ENCODE data around the gene CFL2. TPM values are rescaled to one million over a fixed set of nuclear protein-coding genes. Genes with fewer than 3 reads are reported as not detected.

The CFL2 gene
- total RNA-seq, 1 donor from 2014 or later: 19.6 TPM

DNA sequence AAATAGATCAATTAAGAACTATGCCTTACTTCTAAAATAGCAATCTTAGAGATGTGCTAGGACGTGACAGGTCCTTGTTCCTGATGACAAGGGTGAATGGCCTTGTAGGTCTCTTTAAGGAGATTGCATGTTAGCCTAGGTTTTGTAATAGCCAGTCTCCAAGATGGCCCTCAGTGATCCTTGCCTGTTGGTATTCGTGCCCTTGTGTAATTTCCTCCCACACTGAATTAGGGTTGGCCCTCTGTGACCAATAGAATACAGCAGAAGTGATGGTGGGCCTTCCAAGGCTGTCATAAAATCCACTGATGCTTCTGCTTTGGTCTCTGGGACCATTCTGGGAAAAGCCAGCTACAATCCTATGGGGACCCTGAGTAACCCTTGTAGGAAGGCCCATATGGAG lies 46.3 kb downstream of the CFL2 start:
- no peaks in the 10 kb centered on the region for H3K27me3 Mint-ChIP-seq
- H3K4me3 Mint-ChIP-seq (ENCODE audit: low read depth): no peak overlapping the region
- no peak overlapping the region for H3K27ac Mint-ChIP-seq
- no peaks in the 10 kb centered on the region for H3K36me3 Mint-ChIP-seq (ENCODE audit: insufficient read depth)
- no peaks in the 10 kb centered on the region for H3K4me1 Mint-ChIP-seq (ENCODE audit: low read depth)
- no peak for DNase-seq (ENCODE audit: low spot score, unreplicated experiment)
- H3K9me3 Mint-ChIP-seq (ENCODE audit: low read depth): no peaks in the 10 kb centered on the region
- TF ChIP-seq, protein P1, sequence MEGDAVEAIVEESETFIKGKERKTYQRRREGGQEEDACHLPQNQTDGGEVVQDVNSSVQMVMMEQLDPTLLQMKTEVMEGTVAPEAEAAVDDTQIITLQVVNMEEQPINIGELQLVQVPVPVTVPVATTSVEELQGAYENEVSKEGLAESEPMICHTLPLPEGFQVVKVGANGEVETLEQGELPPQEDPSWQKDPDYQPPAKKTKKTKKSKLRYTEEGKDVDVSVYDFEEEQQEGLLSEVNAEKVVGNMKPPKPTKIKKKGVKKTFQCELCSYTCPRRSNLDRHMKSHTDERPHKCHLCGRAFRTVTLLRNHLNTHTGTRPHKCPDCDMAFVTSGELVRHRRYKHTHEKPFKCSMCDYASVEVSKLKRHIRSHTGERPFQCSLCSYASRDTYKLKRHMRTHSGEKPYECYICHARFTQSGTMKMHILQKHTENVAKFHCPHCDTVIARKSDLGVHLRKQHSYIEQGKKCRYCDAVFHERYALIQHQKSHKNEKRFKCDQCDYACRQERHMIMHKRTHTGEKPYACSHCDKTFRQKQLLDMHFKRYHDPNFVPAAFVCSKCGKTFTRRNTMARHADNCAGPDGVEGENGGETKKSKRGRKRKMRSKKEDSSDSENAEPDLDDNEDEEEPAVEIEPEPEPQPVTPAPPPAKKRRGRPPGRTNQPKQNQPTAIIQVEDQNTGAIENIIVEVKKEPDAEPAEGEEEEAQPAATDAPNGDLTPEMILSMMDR (IDR thresholded peaks at IDR 0.05; ENCODE audit: unreplicated experiment): no peak

DNA sequence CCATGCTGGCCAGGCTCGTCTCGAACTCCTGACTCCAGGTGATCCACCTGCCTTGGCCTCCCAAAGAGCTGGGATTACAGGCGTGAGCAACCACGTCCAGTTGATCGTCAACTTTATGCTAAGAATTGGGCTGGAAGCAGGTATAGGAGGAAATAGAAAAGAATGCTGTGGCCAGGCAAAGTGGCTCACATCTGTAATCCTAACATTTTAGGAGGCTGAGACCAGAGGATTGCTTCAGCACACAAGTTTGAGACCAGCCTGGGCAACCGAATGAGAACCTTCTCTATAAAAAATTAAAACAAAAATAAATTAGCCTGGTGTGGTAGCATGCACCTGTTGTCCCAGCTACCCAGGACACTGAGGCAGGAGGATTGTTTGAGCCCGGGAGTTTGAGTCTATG lies 47.4 kb downstream of the CFL2 start:
- Mint-ChIP-seq H3K36me3 (ENCODE audit: insufficient read depth) (no peaks in the 10 kb centered on the region), H3K9me3 (ENCODE audit: low read depth) (no peaks in the 10 kb centered on the region), H3K4me3 (ENCODE audit: low read depth) (no peak overlapping the region), H3K27me3 (no peaks in the 10 kb centered on the region), H3K27ac (no peak overlapping the region), H3K4me1 (ENCODE audit: low read depth) (no peaks in the 10 kb centered on the region)
- DNase-seq (ENCODE audit: low spot score, unreplicated experiment): no peak
- TF ChIP-seq, protein P1 (IDR thresholded peaks at IDR 0.05; ENCODE audit: unreplicated experiment): no peak

DNA sequence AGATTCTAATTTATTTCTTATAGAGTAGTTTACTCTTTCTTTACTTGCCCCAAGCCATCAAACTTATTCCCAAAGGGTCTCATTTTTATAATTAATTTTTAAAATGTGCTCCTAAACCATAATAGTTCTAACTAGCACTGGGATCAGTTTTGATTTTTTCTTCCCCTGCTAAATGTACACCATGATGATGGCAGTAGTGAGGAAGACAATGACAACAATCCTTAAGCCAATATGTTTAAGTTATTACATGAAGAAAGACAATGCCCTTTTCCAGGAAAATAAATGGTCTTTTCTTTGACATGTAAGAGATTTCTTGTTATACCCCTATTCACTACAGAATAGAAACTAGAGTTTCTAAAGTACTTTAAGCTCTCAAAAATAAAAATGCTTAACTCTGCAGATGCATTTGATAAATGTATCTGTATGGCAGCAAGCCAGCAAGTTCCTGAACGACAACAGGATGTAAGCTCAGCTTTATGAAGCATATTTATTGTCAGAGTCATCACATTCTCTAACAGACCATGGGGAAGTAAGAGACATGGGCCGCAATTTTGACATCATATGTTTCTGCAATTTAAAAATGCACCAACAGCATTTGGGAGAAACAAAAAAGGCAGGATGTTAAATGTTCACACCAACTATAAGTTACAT lies 48.5 kb downstream of the CFL2 start:
- H3K4me3 Mint-ChIP-seq (ENCODE audit: low read depth): no peak overlapping the region
- no peaks in the 10 kb centered on the region for H3K27me3 Mint-ChIP-seq
- no peak for DNase-seq (ENCODE audit: low spot score, unreplicated experiment)
- H3K4me1 Mint-ChIP-seq (ENCODE audit: low read depth): no peaks in the 10 kb centered on the region
- H3K27ac Mint-ChIP-seq: no peak overlapping the region
- H3K36me3 Mint-ChIP-seq (ENCODE audit: insufficient read depth): no peaks in the 10 kb centered on the region
- TF ChIP-seq, protein P1 (IDR thresholded peaks at IDR 0.05; ENCODE audit: unreplicated experiment): no peak
- H3K9me3 Mint-ChIP-seq (ENCODE audit: low read depth): peaks cover 2% of the 10 kb centered on the region

DNA sequence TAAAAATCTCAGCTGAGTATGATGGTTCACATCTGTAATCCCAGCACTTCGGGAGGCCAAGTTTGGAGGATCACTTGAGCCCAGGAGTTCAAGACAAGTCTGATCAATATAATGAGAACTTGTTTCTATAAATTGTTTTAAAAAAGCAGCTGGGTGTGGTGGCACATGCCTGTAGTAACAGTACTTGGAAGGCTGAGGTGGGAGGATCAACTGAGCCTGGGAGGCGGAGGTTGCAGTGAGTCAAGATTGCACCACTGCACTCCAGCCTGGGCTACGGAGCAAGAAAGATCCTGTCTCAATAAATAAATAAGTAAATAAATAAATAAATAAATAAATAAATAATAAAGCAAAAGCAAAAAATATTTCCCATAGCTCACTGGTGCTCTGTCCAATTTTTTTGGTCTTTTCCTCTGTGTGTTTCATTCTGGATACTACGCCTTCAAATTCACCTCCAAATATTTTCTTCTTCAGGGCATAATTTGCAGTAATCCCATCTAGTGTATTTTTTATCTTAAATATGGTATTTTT lies 51.8 kb downstream of the CFL2 start:
- H3K27ac Mint-ChIP-seq: no peak overlapping the region
- H3K27me3 Mint-ChIP-seq: no peaks in the 10 kb centered on the region
- no peaks in the 10 kb centered on the region for H3K36me3 Mint-ChIP-seq (ENCODE audit: insufficient read depth)
- peaks cover 6% of the 10 kb centered on the region for H3K9me3 Mint-ChIP-seq (ENCODE audit: low read depth)
- no peak for DNase-seq (ENCODE audit: low spot score, unreplicated experiment)
- H3K4me1 Mint-ChIP-seq (ENCODE audit: low read depth): peaks cover 7% of the 10 kb centered on the region
- TF ChIP-seq, protein P1 (IDR thresholded peaks at IDR 0.05; ENCODE audit: unreplicated experiment): no peak
- no peak overlapping the region for H3K4me3 Mint-ChIP-seq (ENCODE audit: low read depth)

DNA sequence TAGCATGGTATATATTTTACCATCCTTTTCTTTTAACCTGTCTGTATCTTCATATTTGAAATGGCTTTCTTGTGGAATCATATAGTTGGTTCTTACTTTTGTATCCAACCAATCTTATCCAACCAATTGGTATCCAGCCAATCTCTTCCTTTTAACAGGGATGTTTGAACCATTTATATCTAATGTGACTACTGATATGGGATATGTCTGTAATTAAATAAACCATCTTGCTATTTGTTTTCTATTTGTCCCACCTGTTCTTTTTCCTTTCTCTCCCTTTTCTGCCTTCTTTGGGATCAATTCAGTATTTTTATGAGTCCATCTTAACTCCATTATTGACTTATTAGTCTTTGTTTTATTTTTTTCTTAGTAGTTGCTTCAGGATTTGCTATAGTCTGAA lies 53.6 kb downstream of the CFL2 start:
- no peak for DNase-seq (ENCODE audit: low spot score, unreplicated experiment)
- no peak overlapping the region for H3K4me3 Mint-ChIP-seq (ENCODE audit: low read depth)
- TF ChIP-seq, protein P1 (IDR thresholded peaks at IDR 0.05; ENCODE audit: unreplicated experiment): no peak
- H3K27me3 Mint-ChIP-seq: no peaks in the 10 kb centered on the region
- H3K36me3 Mint-ChIP-seq (ENCODE audit: insufficient read depth): no peaks in the 10 kb centered on the region
- H3K9me3 Mint-ChIP-seq (ENCODE audit: low read depth): peaks cover 6% of the 10 kb centered on the region
- no peak overlapping the region for H3K27ac Mint-ChIP-seq
- peaks cover 7% of the 10 kb centered on the region for H3K4me1 Mint-ChIP-seq (ENCODE audit: low read depth)

Other genes with a start within 250 kb of the CFL2 start
- gene EAPP, start 174.9 kb downstream of the CFL2 start, total RNA-seq: 36.2 and 39.8 TPM in 2 replicates
- 73.4 and 79.5 TPM in 2 replicates for gene SNX6, start 84.4 kb downstream of the CFL2 start, total RNA-seq
- 41.2 and 42.8 TPM in 2 replicates for gene BAZ1A, start 160.8 kb upstream of the CFL2 start, total RNA-seq